HEK293T (cell line): ENCODE results near the gene SLC43A1.

Experiments
- CTCF ChIA-PET: fragments of 350-600 bp; formaldehyde crosslinking; extraction: SDS; loops from one replicate; lab custom pipeline; 2021; ENCODE audit warnings: antibody characterized with exemption, inconsistent platforms; lab: Yijun Ruan, JAX
- POLR2A ChIA-PET: fragments of 350-600 bp; formaldehyde crosslinking; extraction: SDS; loops from one replicate; lab custom pipeline; 2020; ENCODE audit warnings: antibody characterized with exemption, inconsistent platforms; lab: Yijun Ruan, JAX
- DNase-seq: peaks from one replicate; pipeline ENCODE4 v3.0.0; 2012; ENCODE audit warnings: mixed read lengths; ENCODE audit errors: extremely low spot score
- ARNT ChIP-seq: fragments of 450-650 bp; IDR thresholded peaks from 2 replicates; pipeline ENCODE4 v1.6.1; 2017; ENCODE audit warnings: mild to moderate bottlenecking
- BHLHE40 ChIP-seq: fragments of 450-650 bp; IDR thresholded peaks from 2 replicates; pipeline ENCODE4 v1.6.1; 2016; ENCODE audit warnings: mild to moderate bottlenecking, moderate library complexity, borderline replicate concordance
- CTBP1 ChIP-seq: fragments of 450-650 bp; IDR thresholded peaks from 2 replicates; pipeline ENCODE4 v1.6.1; 2016; ENCODE audit warnings: borderline replicate concordance
- ELF4 ChIP-seq: fragments of 450-650 bp; IDR thresholded peaks from 2 replicates; pipeline ENCODE4 v1.6.1; 2017; ENCODE audit warnings: antibody characterized with exemption
- FOXA1 ChIP-seq: fragments of 450-650 bp; IDR thresholded peaks from 2 replicates; pipeline ENCODE4 v1.6.1; 2016; ENCODE audit warnings: mild to moderate bottlenecking
- FOXK2 ChIP-seq: fragments of 450-650 bp; IDR thresholded peaks from 2 replicates; pipeline ENCODE4 v1.6.1; 2016; ENCODE audit warnings: mild to moderate bottlenecking
- FOXM1 ChIP-seq: fragments of 450-650 bp; IDR thresholded peaks from 2 replicates; pipeline ENCODE4 v1.6.1; 2017; ENCODE audit warnings: mild to moderate bottlenecking, borderline replicate concordance
- HDGF ChIP-seq: fragments of 450-650 bp; IDR thresholded peaks from 2 replicates; pipeline ENCODE4 v1.6.1; 2017; ENCODE audit warnings: antibody characterized with exemption, borderline replicate concordance
- L3MBTL2 ChIP-seq: fragments of 450-650 bp; conservative IDR thresholded peaks from 2 replicates; pipeline ENCODE4 v1.6.1; 2016; ENCODE audit warnings: mild to moderate bottlenecking
- LEF1 ChIP-seq: fragments of 450-650 bp; IDR thresholded peaks from 2 replicates; pipeline ENCODE4 v1.6.1; 2017; ENCODE audit warnings: mild to moderate bottlenecking, borderline replicate concordance
- NFRKB ChIP-seq: fragments of 450-650 bp; IDR thresholded peaks from 2 replicates; pipeline ENCODE4 v1.6.1; 2016; ENCODE audit warnings: mild to moderate bottlenecking, moderate library complexity
- PKNOX1 ChIP-seq: fragments of 450-650 bp; IDR thresholded peaks from 2 replicates; pipeline ENCODE4 v1.6.1; 2016
- SP1 ChIP-seq: fragments of 450-650 bp; IDR thresholded peaks from 2 replicates; pipeline ENCODE4 v1.6.1; 2017
- SUZ12 ChIP-seq: fragments of 450-650 bp; IDR thresholded peaks from 2 replicates; pipeline ENCODE4 v1.6.1; 2016; ENCODE audit warnings: mild to moderate bottlenecking
- TARDBP ChIP-seq: fragments of 450-650 bp; IDR thresholded peaks from 2 replicates; pipeline ENCODE4 v1.6.1; 2016
- ZNF384 ChIP-seq: fragments of 450-650 bp; IDR thresholded peaks from 2 replicates; pipeline ENCODE4 v1.6.1; 2016

SLC43A1 gene

DNA sequence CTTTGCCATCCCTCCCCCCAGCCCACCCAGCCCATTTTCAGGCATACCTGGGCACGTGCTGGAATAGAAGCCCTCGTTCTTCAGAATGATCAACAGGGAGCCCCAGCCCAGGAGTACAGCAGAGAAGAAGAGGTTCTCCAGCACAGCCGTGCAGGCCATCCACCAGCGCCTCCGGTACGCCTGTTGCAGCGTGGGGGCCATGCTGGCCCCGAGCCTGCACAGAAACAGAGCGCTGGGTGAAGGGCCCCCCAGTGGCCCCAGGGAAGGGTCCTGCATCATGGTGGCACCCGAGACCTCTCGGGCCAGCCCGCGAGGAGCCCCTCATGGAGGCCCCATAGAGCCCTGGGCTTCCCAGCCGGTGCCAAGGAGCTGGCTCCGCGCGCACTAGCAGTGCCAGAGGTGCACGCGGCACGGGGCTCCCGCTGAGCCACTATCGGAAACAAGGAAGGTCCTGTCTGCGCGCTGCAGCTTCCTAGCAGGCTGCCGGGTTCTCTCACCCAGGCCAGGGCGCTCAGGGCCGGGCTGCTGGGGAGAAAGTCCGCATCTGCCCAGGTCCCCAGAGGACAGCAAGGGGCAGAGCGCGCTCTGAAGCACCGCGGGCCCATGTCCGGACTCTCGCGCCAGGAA is 1.5 kb downstream of the SLC43A1 start:
- no peak for TF ChIP-seq FOXA1
- no peak for TF ChIP-seq SUZ12
- no peak for TF ChIP-seq FOXM1
- no peak for TF ChIP-seq L3MBTL2
- no peak for TF ChIP-seq TARDBP
- no peak for TF ChIP-seq ZNF384
- TF ChIP-seq SP1, result no peak
- no peak for TF ChIP-seq CTBP1
- TF ChIP-seq ELF4, result no peak
- no peak for TF ChIP-seq FOXK2
- no peak for TF ChIP-seq LEF1
- ChIA-PET CTCF (interaction anchor here (0.8 to 2.2 kb wide), 5 partner anchors 8 to 22 kb away, joined by 4 to 10 read pairs (median 5); no protein-coding TSS in a partner anchor), POLR2A (interaction anchor here (0.9 to 3.4 kb wide), 2 partner anchors 11 to 20 kb away, joined by 3 to 29 read pairs; no protein-coding TSS in a partner anchor)

GRCh38 chr11:57513452-57513795 is 2.1 kb downstream of the SLC43A1 start:
- no peak for DNase-seq
- TF ChIP-seq ZNF384 (no peak), SUZ12 (no peak), LEF1 (no peak), SP1 (no peak), PKNOX1 (no peak), FOXM1 (no peak), TARDBP (no peak), CTBP1 (no peak), L3MBTL2 (no peak), ARNT (no peak), BHLHE40 (no peak), FOXA1 (no peak), NFRKB (no peak), FOXK2 (no peak), ELF4 (no peak), HDGF (no peak)
- CTCF ChIA-PET, result interaction anchor here (0.8 to 2.2 kb wide), 3 partner anchors 13 to 22 kb away, joined by 4 to 10 read pairs (median 7); no protein-coding TSS in a partner anchor
- POLR2A ChIA-PET, result interaction anchor here (0.9 to 3.4 kb wide), 2 partner anchors 11 to 20 kb away, joined by 3 to 29 read pairs; no protein-coding TSS in a partner anchor

More for the DNA sequence above, 1.5 kb downstream of the SLC43A1 start:
- DNase-seq, result no peak

GRCh38 chr11:57512646-57513451 is 2.7 kb downstream of the SLC43A1 start:
- ChIA-PET CTCF (interaction anchor here (0.8 to 2.2 kb wide), 3 partner anchors 13 to 21 kb away, joined by 4 to 10 read pairs (median 7); no protein-coding TSS in a partner anchor), POLR2A (no interaction called here)
- no peak for DNase-seq
- no peak for TF ChIP-seq SUZ12

GRCh38 chr11:57511741-57512430 is 3.6 kb downstream of the SLC43A1 start:
- TF ChIP-seq FOXM1 (no peak), L3MBTL2 (no peak), CTBP1 (no peak), LEF1 (no peak), FOXA1 (no peak), NFRKB (no peak), TARDBP (no peak), PKNOX1 (no peak), BHLHE40 (no peak), HDGF (no peak), FOXK2 (no peak), SUZ12 (no peak), ELF4 (no peak), SP1 (no peak), ZNF384 (no peak), ARNT (no peak)
- CTCF ChIA-PET, result interaction anchor here (0.6 to 1.5 kb wide), 2 partner anchors 14 to 18 kb away, joined by 5 read pairs; no protein-coding TSS in a partner anchor
- DNase-seq, result no peak
- POLR2A ChIA-PET, result no interaction called here

GRCh38 chr11:57508341-57509170 is 6.9 kb downstream of the SLC43A1 start:
- no peak for DNase-seq
- TF ChIP-seq FOXK2 (no peak), FOXM1 (no peak), FOXA1 (no peak), SUZ12 (no peak), L3MBTL2 (no peak), SP1 (no peak), ARNT (no peak), NFRKB (no peak), ZNF384 (no peak), BHLHE40 (no peak), PKNOX1 (no peak), CTBP1 (no peak)
- ChIA-PET POLR2A (interaction anchor here (1.4 kb wide), 1 partner anchor 22 kb away, joined by 3 read pairs; the partner anchor contains the start of gene TIMM10), CTCF (interaction anchor here (2.6 kb wide), 1 partner anchor 15 kb away, joined by 12 read pairs; no protein-coding TSS in a partner anchor)
